ENCODE measurements around the gene PRR20G.

The PRR20G gene

GRCh38 chr3:127263586-127264231 lies 24.1 kb downstream of the PRR20G start:
- no peak for DNase-seq (ENCODE audit: low read depth)

- no peak for DNase-seq (ENCODE audit: low read depth)
These were observed 24.8 kb downstream of the PRR20G start for GRCh38 chr3:127263037-127263436.

GRCh38 chr3:127262533-127262932 lies 25.3 kb downstream of the PRR20G start:
- DNase-seq (ENCODE audit: low read depth) = no peak

- no peak for DNase-seq (ENCODE audit: low read depth)
These were observed 25.9 kb downstream of the PRR20G start for GRCh38 chr3:127261925-127262324.

- DNase-seq (ENCODE audit: low read depth) = no peak
These were observed 26.9 kb downstream of the PRR20G start for GRCh38 chr3:127260826-127261555.

- DNase-seq (ENCODE audit: low read depth) = no peak
These were observed 27.4 kb downstream of the PRR20G start for GRCh38 chr3:127260416-127260815.

GRCh38 chr3:127259882-127260281 lies 28.0 kb downstream of the PRR20G start:
- DNase-seq (ENCODE audit: low read depth) = no peak

- no peak for DNase-seq (ENCODE audit: low read depth)
These were observed 29.1 kb downstream of the PRR20G start for GRCh38 chr3:127258733-127259132.

- DNase-seq (ENCODE audit: low read depth) = no peak
These were observed 30.5 kb downstream of the PRR20G start for GRCh38 chr3:127257351-127257750.

GRCh38 chr3:127256733-127257271 lies 31.0 kb downstream of the PRR20G start:
- no peak for DNase-seq (ENCODE audit: low read depth)

GRCh38 chr3:127256138-127256537 lies 31.7 kb downstream of the PRR20G start:
- DNase-seq (ENCODE audit: low read depth) = no peak

GRCh38 chr3:127255516-127255915 lies 32.3 kb downstream of the PRR20G start:
- DNase-seq (ENCODE audit: low read depth) = no peak

GRCh38 chr3:127254730-127255129 lies 33.1 kb downstream of the PRR20G start:
- no peak for DNase-seq (ENCODE audit: low read depth)

GRCh38 chr3:127254033-127254644 lies 33.7 kb downstream of the PRR20G start:
- no peak for DNase-seq (ENCODE audit: low read depth)

GRCh38 chr3:127253491-127253890 lies 34.4 kb downstream of the PRR20G start:
- DNase-seq (ENCODE audit: low read depth) = no peak

- no peak for DNase-seq (ENCODE audit: low read depth)
These were observed 35.4 kb downstream of the PRR20G start for GRCh38 chr3:127252446-127252845.

GRCh38 chr3:127250032-127250431 lies 37.8 kb downstream of the PRR20G start:
- DNase-seq (ENCODE audit: low read depth) = no peak

- DNase-seq (ENCODE audit: low read depth) = no peak
These were observed 40.6 kb downstream of the PRR20G start for GRCh38 chr3:127247292-127247691.

GRCh38 chr3:127238602-127239001 lies 49.2 kb downstream of the PRR20G start:
- peak; percentile 11 for DNase-seq (ENCODE audit: low read depth)

- no peak for DNase-seq (ENCODE audit: low read depth)
These were observed 50.0 kb downstream of the PRR20G start for GRCh38 chr3:127237835-127238234.

- DNase-seq (ENCODE audit: low read depth) = no peak
These were observed 52.1 kb downstream of the PRR20G start for GRCh38 chr3:127235706-127236105.

- DNase-seq (ENCODE audit: low read depth) = no peak
These were observed 53.1 kb downstream of the PRR20G start for GRCh38 chr3:127234778-127235177.
